Lung (tissue), 12 donors: ENCODE measurements around the gene PLEKHN1. TPM values are rescaled to one million over a fixed set of nuclear protein-coding genes. Genes with fewer than 3 reads are reported as not detected.

Experiments used
- ATAC-seq: fragments of 200-7000 bp; cut with Tn5 transposase; one replicate; pipeline ENCODE4 v1.9.1; 2020; ENCODE audit warnings: moderate number of reproducible peaks; ENCODE audit not compliant: insufficient read depth, low FRiP score
- DNase-seq, 3 donors: peaks; one replicate each; pipeline ENCODE4 v3.0.0-alpha.2; 2013 to 2017
- H3K27ac ChIP-seq, 2 donors: one replicate each; pipeline ENCODE4 v1.5.1; 2013; ENCODE audit warnings: mild to moderate bottlenecking in 2 of 2, moderate library complexity in 2 of 2, control low read depth in 1 of 2, inconsistent platforms in 1 of 2, low read depth in 1 of 2, low read length in 1 of 2
- H3K27me3 ChIP-seq, 3 donors: one replicate each; pipeline ENCODE4 v1.5.1; 2013; ENCODE audit warnings: low read length in 2 of 3; ENCODE audit not compliant: control insufficient read depth in 3 of 3, insufficient read depth in 3 of 3
- H3K36me3 ChIP-seq, 4 donors: one replicate each; pipeline ENCODE4 v1.5.1; 2013; ENCODE audit warnings: low read length in 4 of 4, mild to moderate bottlenecking in 1 of 4, moderate library complexity in 1 of 4; ENCODE audit not compliant: control insufficient read depth in 4 of 4, insufficient read depth in 4 of 4
- H3K4me1 ChIP-seq, 5 donors: one replicate each; pipeline ENCODE4 v1.5.1; 2013; ENCODE audit warnings: low read length in 5 of 5, mild to moderate bottlenecking in 2 of 5, moderate library complexity in 1 of 5; ENCODE audit not compliant: control insufficient read depth in 5 of 5, insufficient read depth in 5 of 5
- H3K4me3 ChIP-seq: one replicate; pipeline ENCODE4 v1.5.1; 2013; ENCODE audit warnings: mild to moderate bottlenecking, control low read depth, moderate library complexity
- H3K9ac ChIP-seq, 2 donors: one replicate each; pipeline ENCODE4 v1.5.1; 2013; ENCODE audit warnings: low read length in 2 of 2, control low read depth in 1 of 2; ENCODE audit not compliant: insufficient read depth in 1 of 2
- H3K9me3 ChIP-seq, 4 donors: one replicate each; pipeline ENCODE4 v1.5.1; 2013; ENCODE audit warnings: low read length in 3 of 4, mild to moderate bottlenecking in 1 of 4, moderate library complexity in 1 of 4; ENCODE audit not compliant: control insufficient read depth in 4 of 4, insufficient read depth in 3 of 4
- CTCF ChIP-seq: IDR thresholded peaks from 2 replicates; pipeline ENCODE4 v1.5.1; 2012; ENCODE audit warnings: mild to moderate bottlenecking; ENCODE audit errors: control extremely low read depth, extremely low read depth
- whole genome bisulfite sequencing, 2 donors: extraction: QIAGEN DNeasy Blood & Tissue Kit; methylation state at CpG; one replicate each; pipeline ENCODE4 v1.1.7; 2013; 5-methylcytosine and 5-hydroxymethylcytosine counted together
- polyA plus RNA-seq, 2 donors: library from polyadenylated mRNA; stranded (reverse); fragments of 200-250 nt; gene quantifications; one replicate each; pipeline ENCODE4 v1.2.1, GENCODE V29; 2013
- total RNA-seq, 2 donors: library from RNA; depleted of rRNA in 1 of 2; stranded (reverse); fragments of >200 nt in 1 of 2; gene quantifications; one replicate each; pipeline ENCODE4 v1.2.1, GENCODE V29; 2014 to 2021
- donor health status: control.
- donor health status: control.
- donor health status: Bipolar disorder and iron deficiency.
- donor health status: healthy.
- donor health status: DM: yes; HTN: yes; CAD: no.

Gene PLEKHN1
- total and polyA plus RNA-seq, 4 donors = 2.0 to 5.1 (median 2.4) TPM

GRCh38 chr1:998745-998994 lies 32.4 kb downstream of the PLEKHN1 start:
- peak overlapping the region; percentile 78 to 99 for H3K27ac ChIP-seq

DNA sequence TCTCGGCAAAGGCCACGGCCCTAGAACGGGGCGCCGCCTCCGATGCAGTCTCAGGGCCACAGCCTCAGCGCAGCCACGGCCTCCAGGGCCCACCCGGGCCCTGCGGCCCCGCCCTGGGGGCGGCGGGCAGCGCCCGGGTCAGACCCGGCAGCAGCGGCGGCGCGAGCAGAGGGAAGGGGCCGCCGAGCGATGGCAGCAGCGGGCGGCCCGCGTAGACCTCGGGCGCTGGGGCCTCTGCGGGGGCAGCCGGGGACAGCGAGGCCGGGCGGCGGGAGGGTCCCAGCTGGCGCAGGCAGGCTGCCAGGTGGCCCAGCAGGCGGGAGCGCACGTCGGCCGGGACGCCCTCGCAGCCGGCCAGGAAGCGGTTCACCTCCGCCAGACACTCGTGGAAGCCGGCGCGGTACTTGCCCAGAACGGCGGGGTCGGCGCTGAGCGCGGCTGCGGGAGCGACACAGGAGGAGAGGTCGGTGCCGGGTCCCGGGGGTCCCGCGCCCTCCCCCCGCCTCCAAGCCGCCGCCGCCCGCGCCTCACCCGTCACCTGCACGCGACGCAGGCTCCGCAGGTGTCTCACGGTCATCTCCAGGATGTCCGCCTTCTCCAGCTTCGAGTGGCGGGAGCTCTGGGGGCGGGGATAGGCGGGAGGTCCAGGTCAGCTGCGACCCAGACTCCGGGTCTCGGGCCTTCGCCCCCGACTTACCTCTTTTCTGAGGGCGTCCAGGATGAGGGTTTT lies 32.9 kb downstream of the PLEKHN1 start:
- Histone ChIP-seq H3K4me1 (peaks cover 0 to 16% (median 7%) of the 10 kb centered on the region in 5 donors), H3K36me3 (no peaks in the 10 kb centered on the region), H3K27ac (peak overlapping the region; percentile 78 to 99), H3K27me3 (peaks cover 0 to 12% (median 0%) of the 10 kb centered on the region in 3 donors), H3K9me3 (no peaks in the 10 kb centered on the region), H3K9ac (no peak overlapping the region), H3K4me3 (peak overlapping the region; percentile 47)
- TF ChIP-seq CTCF = no peak
- ATAC-seq (no peak), DNase-seq (peak; percentile 49 to 68 (median 68))
- WGBS, 2 donors = 0% methylated on average over 70 to 86 of the region's 86 CpGs

More at GRCh38 chr1:998745-998994, 32.4 kb downstream of the PLEKHN1 start:
- WGBS, 2 donors = 0 to 4% methylated on average over 3 to 27 of the region's 27 CpGs
- DNase-seq (peak in 2 of 3 donors; percentile 42 to 45), ATAC-seq (no peak)
- Histone ChIP-seq H3K4me3 (peak overlapping the region; percentile 47), H3K4me1 (peaks cover 0 to 16% (median 7%) of the 10 kb centered on the region in 5 donors), H3K9me3 (no peaks in the 10 kb centered on the region), H3K27me3 (peaks cover 0 to 12% (median 0%) of the 10 kb centered on the region in 3 donors), H3K9ac (no peak overlapping the region), H3K36me3 (no peaks in the 10 kb centered on the region)
- no peak for TF ChIP-seq CTCF

DNA sequence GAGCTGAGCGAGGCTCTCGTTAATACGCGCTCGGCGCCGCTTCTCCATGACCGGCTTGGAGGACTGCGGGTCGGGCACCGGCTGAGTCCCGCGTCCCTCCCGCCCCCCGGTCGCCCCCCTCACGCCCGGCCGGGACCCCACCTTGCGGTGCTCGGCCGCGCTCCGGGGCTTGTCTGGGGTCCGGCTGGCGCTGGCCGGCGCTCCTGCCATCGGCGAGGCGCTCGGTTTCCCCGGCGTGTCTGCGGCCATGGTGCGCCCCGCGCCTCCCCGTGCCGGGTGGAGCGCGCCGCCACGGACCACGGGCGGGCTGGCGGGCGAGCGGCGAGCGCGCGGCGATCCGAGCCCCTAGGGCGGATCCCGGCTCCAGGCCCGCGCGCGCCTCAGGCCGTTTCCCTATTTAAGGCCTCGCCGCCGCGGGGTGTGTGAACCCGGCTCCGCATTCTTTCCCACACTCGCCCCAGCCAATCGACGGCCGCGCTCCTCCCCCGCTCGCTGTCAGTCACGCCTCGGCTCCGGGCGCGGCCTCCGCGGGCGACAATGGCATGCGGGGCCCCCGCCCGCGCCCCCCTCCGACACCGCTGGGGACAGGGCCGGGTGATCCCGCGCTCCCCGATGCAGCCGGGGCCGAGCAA lies 33.6 kb downstream of the PLEKHN1 start, which contains the start of gene HES4:
Gene HES4, minus strand, starts transcription at position 373 of the 632 bp plus-strand sequence. Its CDS starts 124 bp downstream, at position 249.
- DNase-seq (peak; percentile 93 to 94 (median 94)), ATAC-seq (peak; percentile 84)
- Histone ChIP-seq H3K27ac (peak within 1 kb of the TSS; percentile 99), H3K4me3 (peak within 1 kb of the TSS; percentile 64), H3K27me3 (peaks cover 0 to 12% (median 0%) of the 10 kb centered on the region in 3 donors), H3K4me1 (peaks cover 0 to 21% (median 8%) of the 10 kb centered on the region in 5 donors), H3K9ac (peak within 1 kb of the TSS; percentile 67 to 77), H3K9me3 (no peaks in the 10 kb centered on the region), H3K36me3 (no peaks in the 10 kb centered on the region)
- 0 to 1% methylated on average over 57 to 95 of the region's 95 CpGs for WGBS, 2 donors
- no peak for TF ChIP-seq CTCF
